ENCODE measurements around the gene SMTN.

DNA sequence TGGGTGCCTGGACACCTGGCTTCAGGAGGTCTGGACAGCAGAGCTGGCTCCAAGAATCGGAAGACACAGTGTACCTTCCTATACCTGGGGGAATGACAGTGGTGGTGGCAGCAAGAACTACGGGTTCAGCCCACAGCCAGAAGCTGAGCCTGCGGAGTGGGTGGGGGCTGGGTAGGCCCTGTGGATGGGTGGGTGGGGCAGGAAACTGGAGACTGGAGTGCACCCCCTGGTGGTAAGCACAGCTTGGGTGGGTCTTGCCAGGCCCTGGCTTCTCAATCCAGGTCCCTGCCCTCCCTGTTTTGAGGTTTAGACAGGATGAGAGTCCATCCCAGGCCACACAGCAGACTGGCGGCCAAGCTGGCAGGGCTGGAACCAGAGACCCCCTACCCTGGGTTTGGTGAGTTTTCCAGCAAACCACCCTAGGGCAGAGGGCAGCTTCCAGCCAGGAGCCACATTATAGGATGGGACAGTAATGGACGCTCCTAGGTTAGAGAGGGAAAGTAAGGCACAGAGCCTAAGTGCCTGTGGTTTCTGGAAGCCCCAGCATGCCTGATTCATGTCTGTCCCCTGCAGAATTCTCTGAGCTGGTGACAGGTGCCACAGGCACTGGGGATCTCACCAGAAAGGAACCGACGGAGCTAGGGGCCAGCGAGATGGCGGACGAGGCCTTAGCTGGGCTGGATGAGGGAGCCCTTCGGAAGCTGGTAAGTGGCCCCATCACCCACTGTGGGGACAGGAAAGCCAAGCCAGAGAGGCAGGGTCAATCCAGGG is 1.7 kb downstream of the SMTN start:
- TF ChIP-seq POLR2AphosphoS5 (IDR thresholded peaks at IDR 0.05), result peak in 1 of 2 donors; percentile 48
- TF ChIP-seq, protein P1, sequence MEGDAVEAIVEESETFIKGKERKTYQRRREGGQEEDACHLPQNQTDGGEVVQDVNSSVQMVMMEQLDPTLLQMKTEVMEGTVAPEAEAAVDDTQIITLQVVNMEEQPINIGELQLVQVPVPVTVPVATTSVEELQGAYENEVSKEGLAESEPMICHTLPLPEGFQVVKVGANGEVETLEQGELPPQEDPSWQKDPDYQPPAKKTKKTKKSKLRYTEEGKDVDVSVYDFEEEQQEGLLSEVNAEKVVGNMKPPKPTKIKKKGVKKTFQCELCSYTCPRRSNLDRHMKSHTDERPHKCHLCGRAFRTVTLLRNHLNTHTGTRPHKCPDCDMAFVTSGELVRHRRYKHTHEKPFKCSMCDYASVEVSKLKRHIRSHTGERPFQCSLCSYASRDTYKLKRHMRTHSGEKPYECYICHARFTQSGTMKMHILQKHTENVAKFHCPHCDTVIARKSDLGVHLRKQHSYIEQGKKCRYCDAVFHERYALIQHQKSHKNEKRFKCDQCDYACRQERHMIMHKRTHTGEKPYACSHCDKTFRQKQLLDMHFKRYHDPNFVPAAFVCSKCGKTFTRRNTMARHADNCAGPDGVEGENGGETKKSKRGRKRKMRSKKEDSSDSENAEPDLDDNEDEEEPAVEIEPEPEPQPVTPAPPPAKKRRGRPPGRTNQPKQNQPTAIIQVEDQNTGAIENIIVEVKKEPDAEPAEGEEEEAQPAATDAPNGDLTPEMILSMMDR (IDR thresholded peaks at IDR 0.05), result peak; percentile 27 to 72 (median 61)
- no peak for TF ChIP-seq POLR2A (IDR thresholded peaks at IDR 0.05)
- no peak for TF ChIP-seq EP300 (IDR thresholded peaks at IDR 0.05)

Data from upper lobe of left lung (tissue), 4 donors.